Small intestine (tissue), 7 donors: ENCODE data around the gene CHAF1A. TPM values are rescaled to one million over a fixed set of nuclear protein-coding genes. Genes with fewer than 3 reads are reported as not detected.

Experiments
- DNase-seq, 2 donors: peaks; one replicate each; pipeline versions ENCODE4 v3.0.0 to v3.0.0-alpha.2; 2013
- FAIRE-seq: peaks from 2 replicates; lab custom pipeline; 2012; peaks lifted over from hg19 to GRCh38; lab: Jason Lieb, UNC
- H3K27ac ChIP-seq, 3 donors: one replicate each; pipeline ENCODE4 v1.5.1; 2013; ENCODE audit warnings: low read length in 2 of 3, mild to moderate bottlenecking in 2 of 3, control low read depth in 1 of 3, inconsistent platforms in 1 of 3, low read depth in 1 of 3, moderate library complexity in 1 of 3
- H3K27me3 ChIP-seq, 3 donors: one replicate each; pipeline ENCODE4 v1.6.1; 2013; ENCODE audit warnings: low read length in 3 of 3, inconsistent platforms in 1 of 3; ENCODE audit not compliant: control insufficient read depth in 3 of 3, insufficient read depth in 3 of 3
- H3K36me3 ChIP-seq, 3 donors: one replicate each; pipeline ENCODE4 v1.6.1; 2013; ENCODE audit warnings: low read length in 3 of 3, inconsistent platforms in 1 of 3, low read depth in 1 of 3, mild to moderate bottlenecking in 1 of 3, moderate library complexity in 1 of 3; ENCODE audit not compliant: control insufficient read depth in 3 of 3, insufficient read depth in 2 of 3
- H3K4me1 ChIP-seq, 3 donors: one replicate each; pipeline ENCODE4 v1.6.1; 2013; ENCODE audit warnings: low read length in 2 of 3, inconsistent platforms in 1 of 3, low read depth in 1 of 3, mild to moderate bottlenecking in 1 of 3, moderate library complexity in 1 of 3; ENCODE audit not compliant: control insufficient read depth in 3 of 3, insufficient read depth in 2 of 3
- H3K4me3 ChIP-seq, 3 donors: one replicate each; pipeline ENCODE4 v1.5.1; 2013; ENCODE audit warnings: low read length in 3 of 3, control low read depth in 1 of 3, inconsistent platforms in 1 of 3, low read depth in 1 of 3, mild to moderate bottlenecking in 1 of 3, moderate library complexity in 1 of 3
- H3K9me3 ChIP-seq, 2 donors: one replicate each; pipeline ENCODE4 v1.6.1; 2013; ENCODE audit warnings: low read depth in 1 of 2, low read length in 1 of 2; ENCODE audit not compliant: control insufficient read depth in 2 of 2, insufficient read depth in 1 of 2
- WGBS, 3 donors: extraction: QIAGEN DNeasy Blood & Tissue Kit; methylation state at CpG; one replicate each; pipeline ENCODE4 v1.1.7; 2013; 5-methylcytosine and 5-hydroxymethylcytosine counted together
- polyA plus RNA-seq, 4 donors: library from polyadenylated mRNA; stranded (reverse) in 3 of 4; unstranded in 1 of 4; fragments of 200-250 nt in 3 of 4; fragments of 120-200 nt in 1 of 4; gene quantifications; one replicate each; pipeline versions ENCODE4 v1.2.1 to v1.2.3, GENCODE V29; 2013
- donor health status: healthy with polysubstance abuse.
- donor health status: control.
- donor health status: control.
- donor health status: Bipolar disorder and iron deficiency.
- donor health status: healthy.

Gene CHAF1A
- polyA plus RNA-seq, 4 donors, result 4.0 to 13.5 (median 9.4) TPM

DNA sequence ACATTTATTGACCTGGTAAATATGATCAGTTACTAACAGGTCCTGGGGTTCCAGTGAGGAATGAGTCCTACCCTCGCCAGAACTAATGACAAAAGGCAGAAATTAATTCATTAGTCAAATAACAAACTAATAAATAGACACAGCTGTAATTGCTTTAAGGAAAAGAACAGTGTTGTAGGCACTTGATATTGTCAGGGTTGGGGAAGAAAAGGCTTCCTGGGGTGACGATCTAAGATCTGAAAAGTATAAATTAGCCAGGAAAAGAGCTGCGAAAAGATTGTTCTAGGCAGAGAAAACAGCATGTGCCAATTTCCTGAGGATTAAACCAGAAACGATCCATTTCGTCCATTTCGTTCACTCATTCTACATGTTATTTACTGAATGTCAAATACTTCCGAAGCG, 670 bp upstream of the CHAF1A start:
- DNase-seq (no peak), FAIRE-seq (no peak)
- Histone ChIP-seq H3K36me3 (peaks cover 0 to 22% (median 0%) of the 10 kb centered on the region in 3 donors), H3K27ac (peak overlapping the region in 2 of 3 donors; percentile 82 to 89), H3K27me3 (no peaks in the 10 kb centered on the region), H3K4me1 (peaks cover 0 to 35% (median 0%) of the 10 kb centered on the region in 3 donors), H3K9me3 (no peaks in the 10 kb centered on the region), H3K4me3 (peak overlapping the region in 2 of 3 donors; percentile 21 to 33)
- 0 to 1% (median 0%) methylated on average over 8 of the region's 8 CpGs for WGBS, 3 donors

GRCh38 chr19:4403005-4403761, 743 bp downstream of the CHAF1A start:
- Histone ChIP-seq H3K4me1 (peaks cover 0 to 22% (median 0%) of the 10 kb centered on the region in 3 donors), H3K9me3 (no peaks in the 10 kb centered on the region), H3K27ac (peak overlapping the region in 1 of 3 donors; percentile 59), H3K36me3 (peaks cover 0 to 9% (median 0%) of the 10 kb centered on the region in 3 donors), H3K4me3 (peak overlapping the region; percentile 67 to 97 (median 85)), H3K27me3 (no peaks in the 10 kb centered on the region)
- FAIRE-seq (no peak), DNase-seq (no peak)
- WGBS, 3 donors, result 6 to 9% (median 7%) methylated on average over 32 of the region's 32 CpGs

GRCh38 chr19:4405977-4406376, 3.5 kb downstream of the CHAF1A start:
- Histone ChIP-seq H3K9me3 (no peaks in the 10 kb centered on the region), H3K4me3 (no peak overlapping the region), H3K27ac (no peak overlapping the region), H3K4me1 (peaks cover 0 to 13% (median 0%) of the 10 kb centered on the region in 3 donors), H3K27me3 (no peaks in the 10 kb centered on the region), H3K36me3 (peaks cover 0 to 20% (median 3%) of the 10 kb centered on the region in 3 donors)
- DNase-seq (no peak), FAIRE-seq (no peak)
- WGBS, 3 donors, result 79 to 93% (median 90%) methylated on average over 8 of the region's 8 CpGs

GRCh38 chr19:4406626-4407025, 4.2 kb downstream of the CHAF1A start:
- DNase-seq, result no peak
- H3K36me3 ChIP-seq, result peaks cover 0 to 26% (median 3%) of the 10 kb centered on the region in 3 donors
- no peaks in the 10 kb centered on the region for H3K27me3 ChIP-seq
- no peak overlapping the region for H3K27ac ChIP-seq
- 92 to 94% (median 93%) methylated on average over 7 of the region's 7 CpGs for WGBS, 3 donors
- peaks cover 0 to 8% (median 0%) of the 10 kb centered on the region in 3 donors for H3K4me1 ChIP-seq
- no peak for FAIRE-seq
- H3K4me3 ChIP-seq, result no peak overlapping the region
- H3K9me3 ChIP-seq, result no peaks in the 10 kb centered on the region

DNA sequence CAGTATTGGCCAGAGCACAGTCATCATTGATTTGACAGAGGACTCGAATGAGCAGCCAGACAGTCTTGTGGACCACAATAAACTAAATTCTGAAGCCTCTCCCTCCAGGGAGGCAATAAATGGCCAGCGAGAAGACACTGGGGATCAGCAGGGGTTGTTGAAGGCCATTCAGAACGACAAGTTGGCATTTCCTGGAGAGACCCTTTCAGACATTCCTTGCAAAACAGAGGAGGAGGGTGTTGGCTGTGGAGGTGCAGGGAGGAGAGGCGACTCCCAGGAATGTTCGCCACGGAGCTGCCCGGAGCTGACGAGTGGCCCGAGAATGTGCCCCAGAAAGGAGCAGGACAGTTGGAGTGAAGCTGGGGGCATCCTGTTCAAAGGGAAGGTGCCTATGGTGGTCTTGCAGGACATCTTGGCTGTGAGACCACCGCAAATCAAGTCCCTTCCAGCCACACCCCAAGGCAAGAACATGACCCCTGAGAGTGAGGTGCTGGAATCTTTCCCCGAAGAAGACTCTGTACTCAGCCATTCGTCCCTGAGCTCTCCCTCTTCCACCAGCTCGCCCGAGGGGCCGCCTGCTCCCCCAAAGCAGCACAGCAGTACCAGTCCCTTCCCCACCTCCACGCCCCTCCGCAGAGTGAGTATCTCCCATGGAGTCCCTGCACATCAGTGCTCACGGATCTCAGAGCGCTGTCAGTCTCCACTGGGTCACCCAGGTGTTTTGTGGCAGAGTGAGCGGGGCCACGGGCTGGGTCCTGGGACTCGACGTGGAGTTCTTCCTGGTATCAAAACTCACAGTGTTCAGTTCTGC, 6.9 kb downstream of the CHAF1A start:
- Histone ChIP-seq H3K27me3 (no peaks in the 10 kb centered on the region), H3K9me3 (no peaks in the 10 kb centered on the region), H3K4me3 (no peak overlapping the region), H3K36me3 (peaks cover 3 to 39% (median 4%) of the 10 kb centered on the region in 3 donors), H3K4me1 (no peaks in the 10 kb centered on the region), H3K27ac (no peak overlapping the region)
- DNase-seq, result no peak
- 92 to 94% (median 92%) methylated on average over 23 of the region's 23 CpGs for WGBS, 3 donors
- no peak for FAIRE-seq

- FAIRE-seq, result no peak
Measured at GRCh38 chr19:4413588-4413987, 11.1 kb downstream of the CHAF1A start.

GRCh38 chr19:4414144-4414799, 11.8 kb downstream of the CHAF1A start:
- WGBS, 3 donors, result 87 to 90% (median 90%) methylated on average over 7 of the region's 7 CpGs
- H3K27ac ChIP-seq, result no peak overlapping the region
- H3K27me3 ChIP-seq, result no peaks in the 10 kb centered on the region
- no peaks in the 10 kb centered on the region for H3K9me3 ChIP-seq
- H3K4me1 ChIP-seq, result peaks cover 4 to 9% (median 5%) of the 10 kb centered on the region in 3 donors
- peaks cover 3 to 47% (median 4%) of the 10 kb centered on the region in 3 donors for H3K36me3 ChIP-seq
- DNase-seq (peak in 1 of 2 donors; percentile 33), FAIRE-seq (no peak)
- no peak overlapping the region for H3K4me3 ChIP-seq

More at GRCh38 chr19:4413588-4413987, 11.1 kb downstream of the CHAF1A start:
- Histone ChIP-seq H3K4me1 (peaks cover 4 to 9% (median 5%) of the 10 kb centered on the region in 3 donors), H3K27ac (no peak overlapping the region), H3K36me3 (peaks cover 3 to 45% (median 4%) of the 10 kb centered on the region in 3 donors), H3K27me3 (no peaks in the 10 kb centered on the region), H3K4me3 (no peak overlapping the region), H3K9me3 (no peaks in the 10 kb centered on the region)
- WGBS, 3 donors, result 93 to 98% (median 98%) methylated on average over 3 of the region's 3 CpGs
- DNase-seq, result no peak
